Vagina (tissue), 2 donors: ENCODE results near the gene MRPS33. TPM values are rescaled to one million over a fixed set of nuclear protein-coding genes. Genes with fewer than 3 reads are reported as not detected.

ENCODE experiments used
- DNase-seq, 2 donors: peaks; one replicate each; pipeline ENCODE4 v3.0.0-alpha.2; 2017; ENCODE audit errors: extremely low spot score in 2 of 2
- H3K27ac ChIP-seq: fragments of 200-600 bp; sonication (generic); one replicate; pipeline ENCODE4 v1.5.1; 2019
- H3K27me3 ChIP-seq: fragments of 200-600 bp; sonication (generic); one replicate; pipeline ENCODE4 v1.5.1; 2019
- H3K36me3 ChIP-seq, 2 donors: fragments of 200-600 bp; sonication (generic); one replicate each; pipeline ENCODE4 v1.5.1; 2017 to 2019
- H3K4me1 ChIP-seq: fragments of 200-600 bp; sonication (generic); one replicate; pipeline ENCODE4 v1.5.1; 2019
- H3K4me3 ChIP-seq, 2 donors: fragments of 200-600 bp; sonication (generic); 1 replicate in 1 of 2; 2 replicates in 1 of 2; pipeline ENCODE4 v1.5.1; 2016 to 2019
- H3K9me3 ChIP-seq: fragments of 200-600 bp; sonication (generic); one replicate; pipeline ENCODE4 v1.5.1; 2019
- POLR2A ChIP-seq, 2 donors: fragments of 450-650 bp; IDR thresholded peaks; one replicate each; pipeline ENCODE4 v1.6.1; 2017; ENCODE audit warnings: antibody characterized with exemption in 2 of 2, mild to moderate bottlenecking in 2 of 2, moderate library complexity in 2 of 2
- POLR2AphosphoS5 ChIP-seq, 2 donors: sonication (generic); formaldehyde crosslinking; IDR thresholded peaks; one replicate each; pipeline ENCODE4 v1.9.0; 2017; ENCODE audit warnings: antibody characterized with exemption in 2 of 2, mild to moderate bottlenecking in 2 of 2, low read depth in 1 of 2; ENCODE audit not compliant: insufficient read depth in 1 of 2
- intact Hi-C: fragments of 100-400 bp; cut with DNase I; formaldehyde crosslinking; loops from one replicate; pipeline ENCODE4 v1.15.1; 2023
- total RNA-seq: library from RNA; depleted of rRNA; stranded (reverse); fragments of >200 nt; gene quantifications from one replicate; pipeline ENCODE4 v1.2.3, GENCODE V29; 2016
- TF ChIP-seq, protein P1 (sequence below), 3 experiments: fragments of 450-650 bp in 2 of 3; fragments of 200-600 bp in 1 of 3; sonication (generic) in 1 of 3; IDR thresholded peaks; one replicate each; pipeline ENCODE4 v1.5.1; 2017 to 2019; ENCODE audit warnings: antibody characterized with exemption in 3 of 3, mild to moderate bottlenecking in 2 of 3, moderate library complexity in 2 of 3

Gene MRPS33
- total RNA-seq, 1 donor from 2014 or later = 5.9 TPM

DNA sequence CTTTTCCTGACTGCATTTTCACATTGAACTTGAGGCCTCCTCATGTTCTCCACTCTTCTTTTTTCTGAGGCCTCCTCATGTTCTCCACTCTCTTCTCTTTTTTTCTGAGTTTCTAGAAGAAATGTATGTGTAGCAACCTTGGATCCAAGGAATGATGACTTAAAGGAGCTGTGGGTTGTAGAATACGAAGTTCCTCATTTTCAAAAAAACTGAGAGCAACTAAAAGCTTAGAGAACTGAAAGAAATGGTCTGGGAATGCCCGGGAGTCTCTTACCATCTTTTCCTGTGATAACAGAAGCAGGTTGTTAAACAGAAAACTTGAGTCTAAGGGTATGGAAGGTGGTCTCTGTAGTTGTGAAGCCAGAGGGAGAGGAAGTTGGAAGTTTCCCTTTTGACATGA is 32.8 kb downstream of the MRPS33 start:
- Histone ChIP-seq H3K9me3 (no peaks in the 10 kb centered on the region), H3K27ac (no peak overlapping the region), H3K27me3 (no peaks in the 10 kb centered on the region), H3K36me3 (no peaks in the 10 kb centered on the region), H3K4me1 (no peaks in the 10 kb centered on the region), H3K4me3 (no peak overlapping the region)
- DNase-seq = no peak
- intact Hi-C loops = no loop called here
- TF ChIP-seq POLR2A (IDR thresholded peaks at IDR 0.05) (no peak), POLR2AphosphoS5 (IDR thresholded peaks at IDR 0.05; ENCODE audit: insufficient read depth in 1 of 2, low read depth in 1 of 2) (no peak)
- TF ChIP-seq, protein P1, sequence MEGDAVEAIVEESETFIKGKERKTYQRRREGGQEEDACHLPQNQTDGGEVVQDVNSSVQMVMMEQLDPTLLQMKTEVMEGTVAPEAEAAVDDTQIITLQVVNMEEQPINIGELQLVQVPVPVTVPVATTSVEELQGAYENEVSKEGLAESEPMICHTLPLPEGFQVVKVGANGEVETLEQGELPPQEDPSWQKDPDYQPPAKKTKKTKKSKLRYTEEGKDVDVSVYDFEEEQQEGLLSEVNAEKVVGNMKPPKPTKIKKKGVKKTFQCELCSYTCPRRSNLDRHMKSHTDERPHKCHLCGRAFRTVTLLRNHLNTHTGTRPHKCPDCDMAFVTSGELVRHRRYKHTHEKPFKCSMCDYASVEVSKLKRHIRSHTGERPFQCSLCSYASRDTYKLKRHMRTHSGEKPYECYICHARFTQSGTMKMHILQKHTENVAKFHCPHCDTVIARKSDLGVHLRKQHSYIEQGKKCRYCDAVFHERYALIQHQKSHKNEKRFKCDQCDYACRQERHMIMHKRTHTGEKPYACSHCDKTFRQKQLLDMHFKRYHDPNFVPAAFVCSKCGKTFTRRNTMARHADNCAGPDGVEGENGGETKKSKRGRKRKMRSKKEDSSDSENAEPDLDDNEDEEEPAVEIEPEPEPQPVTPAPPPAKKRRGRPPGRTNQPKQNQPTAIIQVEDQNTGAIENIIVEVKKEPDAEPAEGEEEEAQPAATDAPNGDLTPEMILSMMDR (IDR thresholded peaks at IDR 0.05) = no peak

DNA sequence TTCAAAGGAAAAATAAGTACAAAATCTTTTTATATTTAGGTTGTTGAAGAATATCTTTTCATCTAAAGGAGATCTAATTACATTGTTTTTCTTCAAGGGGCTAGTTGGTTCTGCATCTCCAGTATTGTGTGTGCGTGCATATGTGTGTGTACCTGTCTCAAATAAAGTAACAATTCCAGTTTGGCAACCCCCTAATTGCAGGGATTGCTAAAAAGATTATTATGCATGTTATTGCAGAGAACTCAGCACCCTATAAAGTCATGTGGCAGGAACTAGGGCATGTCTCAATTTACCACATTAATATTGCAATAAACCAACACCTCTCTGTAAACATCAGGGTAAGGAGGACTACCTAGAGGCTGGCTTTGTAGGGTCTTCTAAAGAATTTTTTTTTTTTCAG is 37.0 kb downstream of the MRPS33 start:
- H3K4me1 ChIP-seq = peaks cover 6% of the 10 kb centered on the region
- no peaks in the 10 kb centered on the region for H3K36me3 ChIP-seq
- H3K27me3 ChIP-seq = no peaks in the 10 kb centered on the region
- TF ChIP-seq POLR2A (IDR thresholded peaks at IDR 0.05) = no peak
- no peak for TF ChIP-seq POLR2AphosphoS5 (IDR thresholded peaks at IDR 0.05; ENCODE audit: insufficient read depth in 1 of 2, low read depth in 1 of 2)
- TF ChIP-seq, protein P1 (IDR thresholded peaks at IDR 0.05) = no peak
- no peaks in the 10 kb centered on the region for H3K9me3 ChIP-seq
- no peak overlapping the region for H3K27ac ChIP-seq
- no peak overlapping the region for H3K4me3 ChIP-seq
- intact Hi-C loops = no loop called here
- DNase-seq = no peak

DNA sequence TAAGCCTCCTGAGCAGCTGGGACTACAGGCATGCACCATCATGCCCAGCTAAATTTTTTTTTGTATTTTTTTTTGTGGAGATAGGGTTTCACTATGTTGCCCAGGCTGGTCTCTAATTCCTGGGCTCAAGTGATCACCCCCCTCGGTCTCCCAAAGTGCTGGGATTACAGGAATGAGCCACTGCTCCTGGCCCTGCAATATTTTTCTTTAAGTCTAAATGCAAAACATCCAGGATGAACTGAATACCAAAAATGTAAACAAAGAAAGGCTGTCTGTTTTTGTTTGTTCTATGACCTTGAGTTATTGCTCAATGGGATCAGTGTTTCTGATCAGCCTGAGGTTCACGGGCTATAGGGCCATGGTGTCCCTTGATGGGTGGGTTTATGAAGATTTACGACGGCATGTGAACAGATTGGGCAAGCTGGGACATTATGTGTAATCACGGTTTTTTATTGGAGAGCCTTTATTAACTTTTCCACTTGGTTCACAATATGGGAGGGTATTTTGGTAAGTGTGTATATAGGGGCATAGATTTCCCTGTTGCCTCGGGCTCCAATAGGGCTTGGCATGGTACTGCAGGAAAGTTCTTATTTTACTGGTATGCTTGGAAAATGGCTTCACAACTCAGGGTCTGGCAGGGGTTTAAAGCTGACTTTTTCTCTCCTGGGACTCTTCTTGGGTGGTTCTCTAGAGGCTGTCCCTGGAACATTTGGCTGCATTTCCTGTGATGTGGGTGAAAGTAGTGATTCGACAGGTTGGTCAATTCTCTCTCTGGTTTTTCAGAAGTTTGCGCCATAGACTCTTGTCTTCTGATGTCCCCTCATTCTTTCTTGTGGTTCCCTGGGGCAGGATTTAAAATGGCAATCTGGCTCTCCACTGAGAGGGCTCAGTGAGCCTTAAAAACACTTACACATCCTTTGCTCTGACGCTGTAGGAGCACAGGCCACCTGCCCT is 41.6 kb downstream of the MRPS33 start:
- DNase-seq = no peak
- Histone ChIP-seq H3K36me3 (no peaks in the 10 kb centered on the region), H3K4me1 (peaks cover 6% of the 10 kb centered on the region), H3K27ac (no peak overlapping the region), H3K27me3 (no peaks in the 10 kb centered on the region), H3K9me3 (no peaks in the 10 kb centered on the region), H3K4me3 (no peak overlapping the region)
- TF ChIP-seq POLR2A (IDR thresholded peaks at IDR 0.05) (no peak), POLR2AphosphoS5 (IDR thresholded peaks at IDR 0.05; ENCODE audit: insufficient read depth in 1 of 2, low read depth in 1 of 2) (no peak)
- TF ChIP-seq, protein P1 (IDR thresholded peaks at IDR 0.05) = no peak
- intact Hi-C loops = no loop called here

DNA sequence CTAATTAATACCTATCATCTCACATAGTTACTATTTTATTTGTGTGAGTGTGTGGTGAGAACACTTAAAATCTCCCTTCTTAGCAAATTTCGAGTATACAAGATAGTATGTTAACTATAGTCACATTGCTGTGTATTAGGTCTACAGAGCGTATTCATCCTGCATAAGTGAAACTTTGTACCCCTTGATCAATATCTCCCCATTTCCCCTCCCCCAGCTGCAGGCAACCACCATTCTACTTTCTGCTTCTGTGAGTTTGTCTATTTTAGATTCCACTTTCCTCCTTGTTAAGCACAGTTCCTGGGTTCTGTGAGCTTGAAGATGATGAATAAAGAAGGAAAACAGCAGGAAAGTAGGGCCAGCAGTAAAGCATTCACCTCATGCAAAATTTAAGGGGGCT is 42.4 kb downstream of the MRPS33 start:
- TF ChIP-seq POLR2AphosphoS5 (IDR thresholded peaks at IDR 0.05; ENCODE audit: insufficient read depth in 1 of 2, low read depth in 1 of 2) (no peak), POLR2A (IDR thresholded peaks at IDR 0.05) (no peak)
- TF ChIP-seq, protein P1 (IDR thresholded peaks at IDR 0.05) = no peak
- no peaks in the 10 kb centered on the region for H3K27me3 ChIP-seq
- H3K9me3 ChIP-seq = no peaks in the 10 kb centered on the region
- H3K27ac ChIP-seq = no peak overlapping the region
- H3K4me3 ChIP-seq = no peak overlapping the region
- H3K4me1 ChIP-seq = peaks cover 6% of the 10 kb centered on the region
- intact Hi-C loops = no loop called here
- DNase-seq = no peak
- no peaks in the 10 kb centered on the region for H3K36me3 ChIP-seq

DNA sequence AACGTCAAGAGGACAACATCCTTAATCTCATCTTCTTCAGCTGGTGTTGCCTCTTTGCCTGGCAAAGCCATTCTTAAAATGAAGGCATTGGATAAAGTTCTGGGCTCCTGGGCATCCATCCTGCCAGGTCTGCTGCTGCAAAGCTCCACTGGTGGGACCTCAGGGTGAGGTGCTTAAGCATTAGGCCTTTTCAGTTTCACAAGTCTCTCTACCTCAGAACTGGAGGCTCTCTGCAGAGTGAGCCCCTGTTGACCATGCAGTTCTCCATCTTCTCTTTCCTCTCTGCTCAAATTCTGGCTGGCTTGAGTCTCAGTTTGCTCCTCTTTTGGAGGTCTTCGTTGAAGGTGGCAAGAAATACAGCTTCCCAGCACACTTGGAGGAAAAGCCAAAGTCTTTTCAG is 47.3 kb downstream of the MRPS33 start:
- Histone ChIP-seq H3K9me3 (no peaks in the 10 kb centered on the region), H3K27ac (no peak overlapping the region), H3K36me3 (no peaks in the 10 kb centered on the region), H3K4me1 (no peaks in the 10 kb centered on the region), H3K27me3 (no peaks in the 10 kb centered on the region), H3K4me3 (no peak overlapping the region)
- no peak for DNase-seq
- TF ChIP-seq POLR2A (IDR thresholded peaks at IDR 0.05) (no peak), POLR2AphosphoS5 (IDR thresholded peaks at IDR 0.05; ENCODE audit: insufficient read depth in 1 of 2, low read depth in 1 of 2) (no peak)
- TF ChIP-seq, protein P1 (IDR thresholded peaks at IDR 0.05) = no peak
- intact Hi-C loops = no loop called here
